ENCODE data around the gene TPST1. TPM values are rescaled to one million over a fixed set of nuclear protein-coding genes. Genes with fewer than 3 reads are reported as not detected.

TPST1 gene
- total RNA-seq, 1 donor from 2014 or later, result 16.7 TPM

DNA sequence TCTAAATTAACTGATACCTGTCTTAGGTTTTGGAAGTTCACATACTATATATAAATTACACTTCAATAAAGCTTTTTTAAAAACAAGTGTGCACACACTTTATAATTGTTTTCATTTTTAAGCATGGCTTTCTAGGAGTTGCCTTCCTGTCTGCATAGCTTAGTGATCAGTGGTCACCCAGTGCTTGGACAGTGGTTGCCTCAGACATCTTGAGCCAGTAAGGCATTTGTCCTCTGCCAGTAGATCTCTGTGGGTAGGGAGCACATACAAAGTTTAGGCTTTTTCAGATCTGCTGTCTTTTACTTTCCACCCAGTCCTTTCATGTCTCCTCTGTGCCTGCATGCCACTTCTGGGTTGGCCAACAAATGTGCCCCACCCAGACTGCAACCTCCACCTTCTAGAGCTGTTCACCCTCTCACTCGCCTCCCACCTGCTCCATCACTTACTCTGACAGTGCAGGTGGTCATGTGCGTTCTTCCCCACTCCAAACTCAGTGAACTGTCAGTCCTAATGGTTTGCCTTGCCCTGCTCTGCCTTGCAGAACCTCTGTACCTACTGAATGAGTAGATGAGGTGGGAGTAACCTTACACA is 31.7 kb downstream of the TPST1 start:
- no peaks in the 10 kb centered on the region for H3K27me3 ChIP-seq (ENCODE audit: low read depth)
- intact Hi-C loops (cut with DNase I), result no loop called here
- H3K36me3 ChIP-seq, result no peaks in the 10 kb centered on the region
- TF ChIP-seq CTCF (IDR thresholded peaks at IDR 0.05), result no peak
- DNase-seq (no peak), ATAC-seq (no peak)
- H3K9me3 ChIP-seq, result peaks cover 7% of the 10 kb centered on the region
- H3K4me3 ChIP-seq, result no peak overlapping the region
- no peak overlapping the region for H3K27ac ChIP-seq
- H3K4me1 ChIP-seq, result peaks cover 8% of the 10 kb centered on the region

DNA sequence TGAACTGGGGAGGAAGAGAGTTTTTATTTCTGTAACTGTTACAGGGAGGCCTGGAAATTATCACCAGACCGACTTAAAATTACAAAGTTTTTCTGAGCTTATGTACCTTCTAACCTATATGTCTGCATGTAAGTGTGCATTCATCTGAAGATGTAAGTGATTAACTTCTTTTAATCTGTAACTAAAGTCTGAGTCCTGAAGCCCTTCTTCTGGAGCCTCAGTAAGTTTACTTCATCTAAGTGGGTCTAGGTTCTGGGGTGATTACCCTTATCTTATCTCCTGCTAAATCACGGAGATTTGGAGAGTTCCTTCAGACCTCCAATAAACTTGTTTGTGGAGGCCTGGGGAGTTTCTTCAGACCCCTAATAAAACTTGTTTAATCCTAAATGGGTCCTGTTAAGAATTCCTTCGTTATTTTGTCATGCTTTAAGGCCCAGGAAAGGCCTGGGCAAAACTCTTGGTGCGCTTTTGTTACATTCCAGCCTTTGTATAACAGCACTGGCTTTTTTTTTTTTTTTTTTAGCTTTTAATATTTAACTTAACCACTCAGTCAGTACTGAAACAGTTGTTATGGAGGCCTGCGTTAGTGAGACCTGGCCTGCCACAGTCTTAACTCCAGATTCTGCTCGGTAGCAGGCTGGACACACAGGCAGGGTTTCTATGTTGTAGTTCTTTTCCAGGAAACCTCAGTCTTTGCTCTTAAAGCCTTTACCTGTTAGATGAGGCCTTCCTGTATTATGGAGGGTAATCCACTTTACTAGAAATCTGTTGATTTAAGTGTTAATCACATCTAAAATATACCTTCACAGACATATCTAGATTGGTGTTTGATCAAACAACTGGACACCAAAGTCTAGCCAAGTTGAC is 33.0 kb downstream of the TPST1 start:
- peak in 1 of 2 donors; percentile 66 for ATAC-seq
- peak overlapping the region; percentile 38 for H3K27ac ChIP-seq
- no peaks in the 10 kb centered on the region for H3K36me3 ChIP-seq
- no peaks in the 10 kb centered on the region for H3K27me3 ChIP-seq (ENCODE audit: low read depth)
- peaks cover 8% of the 10 kb centered on the region for H3K4me1 ChIP-seq
- no peak for DNase-seq
- intact Hi-C loops (cut with DNase I), result no loop called here
- TF ChIP-seq CTCF (IDR thresholded peaks at IDR 0.05), result no peak
- no peak overlapping the region for H3K4me3 ChIP-seq
- no peaks in the 10 kb centered on the region for H3K9me3 ChIP-seq

DNA sequence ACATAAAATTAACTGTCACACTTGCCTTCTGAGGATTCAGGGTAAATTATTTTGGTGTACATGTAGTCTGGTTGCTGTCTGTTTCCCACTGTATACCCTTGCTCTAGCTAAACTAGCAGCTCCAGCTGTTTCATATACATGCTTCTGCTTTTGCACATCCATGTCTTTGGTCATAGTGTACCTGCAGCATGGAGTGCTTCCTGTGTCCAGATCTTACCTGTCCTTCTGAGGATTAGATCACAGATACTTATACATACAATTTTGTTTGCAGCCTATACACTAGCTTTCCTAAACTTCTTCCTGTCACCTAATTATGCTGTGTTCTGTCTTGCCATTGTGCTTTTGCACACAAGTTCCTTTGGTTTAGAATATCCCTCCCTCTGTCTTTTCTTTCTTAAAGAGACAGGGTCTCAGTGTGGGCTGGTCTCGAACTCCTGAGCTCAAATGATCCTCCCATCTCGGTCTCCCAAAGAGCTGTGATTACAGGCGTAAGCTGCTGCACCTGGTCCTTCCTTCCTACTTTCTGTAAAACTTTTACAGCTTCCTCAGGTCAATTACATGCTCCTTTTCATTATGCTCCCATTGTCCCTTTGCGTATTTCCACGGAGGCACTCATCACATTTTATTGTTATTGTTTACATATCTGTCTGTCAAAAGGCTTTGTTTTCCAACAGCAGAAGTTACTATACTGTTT is 33.8 kb downstream of the TPST1 start:
- TF ChIP-seq CTCF (IDR thresholded peaks at IDR 0.05), result no peak
- Histone ChIP-seq H3K27me3 (ENCODE audit: low read depth) (no peaks in the 10 kb centered on the region), H3K4me1 (peaks cover 8% of the 10 kb centered on the region), H3K4me3 (no peak overlapping the region), H3K9me3 (no peaks in the 10 kb centered on the region), H3K36me3 (no peaks in the 10 kb centered on the region), H3K27ac (no peak overlapping the region)
- intact Hi-C loops (cut with DNase I), result no loop called here
- peak in 1 of 2 donors; percentile 35 for ATAC-seq
- no peak for DNase-seq

- H3K27me3 ChIP-seq (ENCODE audit: low read depth), result no peaks in the 10 kb centered on the region
- no peak overlapping the region for H3K27ac ChIP-seq
- TF ChIP-seq CTCF (IDR thresholded peaks at IDR 0.05), result no peak
- no peak overlapping the region for H3K4me3 ChIP-seq
- DNase-seq (no peak), ATAC-seq (no peak)
- peaks cover 8% of the 10 kb centered on the region for H3K4me1 ChIP-seq
- H3K9me3 ChIP-seq, result no peaks in the 10 kb centered on the region
- no peaks in the 10 kb centered on the region for H3K36me3 ChIP-seq
- intact Hi-C loops (cut with DNase I), result no loop called here
These were observed 34.3 kb downstream of the TPST1 start for GRCh38 chr7:66239467-66239856.

- Histone ChIP-seq H3K9me3 (no peaks in the 10 kb centered on the region), H3K27me3 (ENCODE audit: low read depth) (no peaks in the 10 kb centered on the region), H3K36me3 (no peaks in the 10 kb centered on the region), H3K27ac (no peak overlapping the region), H3K4me3 (no peak overlapping the region), H3K4me1 (peaks cover 9% of the 10 kb centered on the region)
- ATAC-seq, result no peak
- TF ChIP-seq CTCF (IDR thresholded peaks at IDR 0.05), result no peak
- intact Hi-C loops (cut with DNase I), result no loop called here
- no peak for DNase-seq
These were observed 39.9 kb downstream of the TPST1 start for GRCh38 chr7:66245008-66245407.
